ENCODE measurements around the gene FARS2.
A peak's percentile ranks its signal among the peaks of the same experiment; 100 is the strongest.
"Not testable (repeated sequence)": the region's sequence is repeated elsewhere in the genome, so short reads cannot be mapped to it uniquely, and the experiment has no call there.

The FARS2 gene

DNA sequence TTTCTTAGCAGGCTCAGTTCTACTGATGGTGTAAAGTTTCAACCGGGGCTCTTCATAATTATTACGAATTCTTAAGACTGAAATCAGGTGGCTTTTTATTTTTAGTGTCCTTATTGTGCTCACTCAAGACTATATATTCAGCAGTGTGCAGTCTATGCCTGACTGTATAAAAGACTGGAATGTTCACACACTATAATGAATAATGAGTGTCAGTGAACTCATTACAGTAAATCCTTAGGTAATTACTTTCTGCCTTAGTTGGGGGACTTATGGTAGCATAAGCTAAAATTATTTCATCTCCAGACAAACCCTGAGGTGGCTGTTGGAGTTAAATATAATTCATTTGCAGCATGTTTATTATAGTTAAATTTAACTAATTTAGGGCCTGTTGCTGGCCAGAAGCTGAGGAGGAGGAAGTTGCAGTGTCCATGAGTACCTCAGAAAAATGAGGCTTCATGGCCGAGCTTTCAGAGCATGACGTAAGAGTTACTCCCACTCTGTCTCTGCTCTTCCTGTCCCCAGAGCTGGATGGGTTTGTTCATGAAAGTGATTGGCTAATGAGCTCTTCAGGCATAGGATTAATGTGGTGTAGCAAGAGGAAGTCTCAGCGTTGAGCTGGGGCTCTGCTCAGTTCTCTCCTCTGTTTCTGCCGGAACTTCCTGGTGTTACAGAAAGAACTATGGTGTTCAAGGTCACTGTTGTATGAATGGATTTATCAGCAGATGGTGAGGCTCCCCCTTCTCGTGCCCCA is 409.7 kb downstream of the FARS2 start:
- DNase-seq (ENCODE audit: low spot score) = peak; percentile 58

DNA sequence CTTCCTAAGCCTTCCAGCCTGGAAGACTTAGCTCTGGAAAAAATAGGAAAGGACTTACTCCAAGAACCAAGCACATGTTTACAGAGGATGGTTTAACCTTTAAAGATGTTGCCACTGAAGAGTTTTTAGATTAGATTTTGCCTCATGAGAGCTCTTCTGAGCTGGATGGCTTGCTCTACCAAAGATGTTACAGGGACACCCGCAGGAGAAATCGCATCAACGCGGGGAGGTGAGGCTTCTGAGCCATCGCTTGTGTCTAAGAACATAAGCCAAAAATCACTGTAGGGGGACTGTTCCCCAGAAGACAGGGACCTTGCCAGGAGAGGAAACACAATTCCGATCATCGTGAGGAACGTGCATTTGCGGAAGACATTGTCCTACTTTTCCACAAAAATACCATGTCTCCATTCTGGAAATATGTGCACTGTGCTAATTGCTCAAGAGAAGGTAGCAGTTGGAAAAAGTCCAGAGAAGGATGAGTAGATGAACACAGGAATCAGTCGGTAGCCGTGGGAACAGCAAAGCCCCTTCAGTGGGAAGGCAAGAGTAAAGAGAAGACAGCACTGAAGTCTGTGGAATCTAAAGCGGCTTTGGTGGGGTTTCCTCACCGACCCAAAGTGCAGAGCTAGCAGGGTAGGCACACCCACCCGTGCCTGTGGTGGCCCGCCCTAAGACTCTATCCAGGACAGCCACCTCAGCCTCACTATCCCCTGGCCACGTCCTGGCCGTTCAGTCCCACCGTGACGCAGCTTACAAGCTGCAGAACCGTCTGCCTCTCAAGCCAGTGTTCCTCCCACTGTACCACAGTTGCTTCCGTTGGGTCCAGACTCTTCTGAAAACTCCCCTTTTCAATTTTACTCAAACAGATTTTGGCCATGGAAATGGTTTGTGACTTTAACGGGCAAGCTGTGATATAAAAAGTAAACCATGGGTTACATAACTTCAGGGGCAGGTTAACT is 410.6 kb downstream of the FARS2 start:
- DNase-seq (ENCODE audit: low spot score) = no peak

DNA sequence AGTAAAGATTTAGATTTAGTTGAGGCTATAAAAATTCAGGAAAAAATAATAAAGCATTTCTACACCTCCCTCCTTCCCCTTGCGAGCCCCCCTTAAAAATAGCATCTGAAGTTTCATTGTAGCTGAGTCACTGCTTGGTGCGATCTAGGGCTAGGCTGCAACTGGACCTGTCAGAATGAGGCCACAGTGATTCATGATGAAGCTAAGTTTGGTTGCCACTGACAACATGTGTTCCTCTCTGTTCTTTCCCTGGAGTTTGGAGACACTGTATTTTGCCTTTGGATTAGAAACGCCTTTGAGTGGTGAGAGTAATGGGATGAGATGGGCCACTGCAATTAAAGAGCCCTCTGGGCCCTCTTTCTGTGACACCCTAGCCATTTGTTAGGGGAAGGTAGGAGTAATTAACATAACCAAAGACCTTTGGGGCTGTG is 411.3 kb downstream of the FARS2 start:
- no peak for DNase-seq (ENCODE audit: low spot score)

DNA sequence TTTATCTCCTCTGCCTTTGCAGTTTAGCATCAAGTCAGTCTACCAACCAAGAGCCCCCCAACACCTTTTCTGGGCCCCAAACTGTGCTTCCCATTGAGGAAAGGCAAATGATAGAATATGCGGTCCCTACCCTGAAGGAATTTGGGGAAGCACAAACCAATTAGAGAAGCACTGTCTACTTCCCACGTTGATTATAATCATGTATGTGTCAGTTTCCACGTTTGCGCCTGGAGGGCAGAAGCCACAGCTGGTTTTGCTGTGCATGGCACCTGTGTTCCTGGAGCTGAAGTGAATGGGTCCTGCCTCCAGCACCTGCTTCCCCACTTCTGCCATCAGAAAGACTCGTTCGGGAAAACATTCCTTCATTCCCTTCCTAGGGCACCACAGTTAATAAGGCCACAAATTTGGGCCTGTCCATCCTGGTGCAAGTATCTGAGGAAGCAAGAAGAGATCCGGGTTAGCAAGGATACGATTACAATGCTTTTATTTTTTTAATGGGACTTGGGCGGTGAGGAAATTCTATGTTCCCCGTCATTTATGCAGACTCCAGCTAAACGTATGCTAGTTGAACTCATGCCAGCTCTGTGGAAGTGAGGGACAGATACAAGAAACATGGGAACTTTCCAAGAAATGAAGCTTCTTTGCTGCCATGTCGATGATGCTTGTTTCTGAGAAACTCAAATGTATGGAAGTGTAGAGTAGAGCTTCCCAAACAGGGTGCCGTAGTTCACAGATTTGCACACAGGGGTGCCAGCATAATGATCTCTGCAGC is 411.9 kb downstream of the FARS2 start:
- no peak for DNase-seq (ENCODE audit: low spot score)

DNA sequence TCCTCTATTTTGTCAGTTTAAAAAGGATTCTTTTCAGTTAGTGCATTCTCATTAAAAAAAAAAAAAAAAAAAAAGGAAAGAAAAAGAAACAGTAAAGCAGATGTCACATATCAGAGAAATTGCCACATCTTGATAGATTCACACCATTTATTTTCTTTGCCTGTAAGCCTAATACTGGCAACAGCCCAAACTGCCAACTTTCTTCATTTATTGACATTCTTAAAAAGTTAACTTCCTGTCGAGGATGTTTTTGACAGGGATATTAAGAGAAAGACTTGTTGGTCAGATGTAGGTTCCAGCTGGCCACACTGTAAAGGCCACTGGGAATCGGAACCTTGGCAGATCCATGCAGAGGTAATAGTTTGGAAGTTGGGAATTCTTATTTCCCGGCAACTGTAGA is 412.8 kb downstream of the FARS2 start:
- no peak for DNase-seq (ENCODE audit: low spot score)

DNA sequence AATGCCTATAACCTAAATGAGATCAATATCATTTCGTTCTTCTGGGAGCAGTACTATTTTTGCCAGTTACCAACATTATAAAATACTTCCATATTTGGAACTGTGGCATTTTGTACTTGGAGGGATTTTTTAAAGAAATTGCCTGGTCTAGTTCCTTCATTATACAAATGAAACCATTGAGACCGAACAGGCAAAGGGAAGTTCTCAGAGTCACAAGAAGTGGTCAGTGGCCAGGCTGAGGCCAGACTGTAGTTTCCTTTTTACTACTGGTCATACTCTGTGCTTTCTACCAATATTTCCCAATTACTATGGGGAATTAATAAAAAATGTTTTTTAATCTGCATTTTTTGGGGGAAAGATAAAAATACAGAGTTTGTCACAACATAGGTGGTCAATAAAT is 413.4 kb downstream of the FARS2 start:
- DNase-seq (ENCODE audit: low spot score) = peak; percentile 52

DNA sequence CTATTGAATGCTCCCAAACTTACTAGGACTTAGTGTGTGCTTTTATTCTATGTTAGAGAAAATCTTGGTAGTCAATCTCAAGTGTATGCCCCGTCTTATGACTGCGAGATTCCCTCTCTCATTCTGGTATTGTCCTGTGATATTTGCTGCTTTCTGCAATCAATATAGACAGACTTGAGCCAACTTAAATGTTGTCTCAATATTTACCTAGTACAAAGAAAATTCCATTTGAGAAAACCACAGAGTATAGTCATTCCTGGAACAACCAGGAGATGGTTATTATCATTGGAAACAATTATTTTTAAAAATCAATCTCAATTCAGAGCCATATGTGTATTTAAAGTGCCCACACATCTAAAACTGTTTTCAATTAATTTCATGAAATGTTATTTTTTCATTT is 415.4 kb downstream of the FARS2 start:
- DNase-seq (ENCODE audit: low spot score) = no peak

DNA sequence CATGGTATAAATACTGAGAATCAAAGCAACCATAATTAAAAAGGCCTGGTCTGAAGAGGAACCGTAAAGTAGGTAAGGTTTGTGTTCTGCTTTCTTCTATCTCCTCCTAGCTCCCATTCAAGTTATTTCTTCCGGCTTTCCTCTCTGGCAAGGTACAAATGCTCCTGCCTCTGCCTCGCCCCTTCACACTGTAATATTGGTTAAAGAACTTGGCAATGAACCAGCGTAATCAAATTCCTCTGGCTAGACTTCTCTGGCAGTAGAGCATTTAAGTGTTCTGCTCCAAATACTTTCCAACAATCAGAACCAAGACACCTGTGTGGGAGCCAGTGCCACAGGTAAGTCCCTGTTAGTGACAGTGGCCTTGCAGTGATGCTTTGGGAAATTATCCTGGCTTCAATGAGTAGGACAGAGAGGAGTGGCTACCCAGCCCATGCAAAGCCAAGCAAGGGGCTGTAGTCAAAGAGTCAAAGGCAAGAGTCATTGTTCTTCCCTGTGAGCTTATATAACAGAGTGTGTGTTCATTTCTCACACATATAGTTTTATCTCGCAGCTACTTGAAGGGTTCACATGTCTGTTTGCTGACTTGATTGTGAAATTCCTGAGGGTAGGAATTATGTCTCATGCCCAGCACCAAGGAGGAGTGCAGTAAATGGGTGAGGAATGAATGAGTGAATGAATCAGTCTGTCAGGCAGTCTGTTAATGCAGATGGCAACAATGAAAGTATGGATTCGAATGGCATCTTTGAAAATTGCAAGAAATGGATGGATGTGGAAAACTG is 416.1 kb downstream of the FARS2 start:
- DNase-seq (ENCODE audit: low spot score) = no peak

DNA sequence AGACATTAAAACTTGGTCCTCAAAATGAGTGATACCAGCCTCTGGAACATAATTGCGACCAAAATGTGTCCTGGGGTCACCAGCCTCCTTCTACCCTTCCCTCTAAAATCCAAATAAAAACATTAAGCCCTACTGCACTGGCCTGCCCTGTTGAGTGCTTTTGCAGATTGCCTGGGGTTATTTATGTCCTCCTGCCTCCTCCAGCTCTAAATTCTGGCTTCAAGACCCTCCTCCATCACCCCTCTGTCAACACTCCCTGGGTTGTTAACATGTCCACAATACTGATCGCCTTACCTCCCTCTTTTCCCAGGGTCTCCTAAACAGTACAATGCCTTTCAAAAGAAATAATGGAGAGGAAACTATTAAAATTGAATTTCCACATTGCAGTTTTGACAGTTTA is 418.0 kb downstream of the FARS2 start:
- no peak for DNase-seq (ENCODE audit: low spot score)

DNA sequence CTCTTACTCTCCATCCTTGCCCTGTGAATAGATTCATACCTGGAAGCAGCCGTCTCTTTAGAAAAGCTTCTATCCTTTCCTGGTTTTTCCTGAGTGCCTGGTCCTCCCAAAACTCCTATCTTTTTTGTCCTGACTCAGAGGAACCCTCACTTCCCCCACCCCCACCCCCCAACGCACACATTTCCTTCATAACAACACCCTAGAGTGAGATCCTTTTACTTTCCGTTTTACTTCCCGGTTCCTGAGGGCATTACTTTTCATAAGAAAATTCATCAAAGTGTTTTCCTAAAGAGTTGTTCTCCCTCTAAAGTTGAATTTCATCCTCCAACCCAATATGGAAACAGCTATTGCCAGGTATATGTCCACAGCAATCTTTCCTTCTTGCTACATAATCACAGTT is 418.4 kb downstream of the FARS2 start:
- no peak for DNase-seq (ENCODE audit: low spot score)

DNA sequence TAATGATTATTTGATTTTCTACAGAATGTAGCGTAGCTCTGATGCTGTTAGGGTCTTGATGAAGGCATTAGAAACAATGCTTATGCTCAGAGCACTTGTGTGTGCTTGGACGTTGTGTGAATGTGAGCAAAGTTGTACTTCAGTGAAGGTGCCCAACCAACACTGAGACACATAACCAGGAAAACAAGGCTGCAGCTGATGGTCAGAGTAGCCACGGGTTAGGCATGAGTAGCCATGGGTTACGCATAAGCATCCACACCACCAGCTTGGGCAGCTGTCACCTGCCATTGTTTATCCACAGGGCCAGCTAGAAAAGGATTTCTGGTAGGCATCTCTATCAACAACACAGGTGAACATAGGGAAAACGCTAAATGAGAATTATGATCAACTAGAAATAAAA is 418.8 kb downstream of the FARS2 start:
- no peak for DNase-seq (ENCODE audit: low spot score)

DNA sequence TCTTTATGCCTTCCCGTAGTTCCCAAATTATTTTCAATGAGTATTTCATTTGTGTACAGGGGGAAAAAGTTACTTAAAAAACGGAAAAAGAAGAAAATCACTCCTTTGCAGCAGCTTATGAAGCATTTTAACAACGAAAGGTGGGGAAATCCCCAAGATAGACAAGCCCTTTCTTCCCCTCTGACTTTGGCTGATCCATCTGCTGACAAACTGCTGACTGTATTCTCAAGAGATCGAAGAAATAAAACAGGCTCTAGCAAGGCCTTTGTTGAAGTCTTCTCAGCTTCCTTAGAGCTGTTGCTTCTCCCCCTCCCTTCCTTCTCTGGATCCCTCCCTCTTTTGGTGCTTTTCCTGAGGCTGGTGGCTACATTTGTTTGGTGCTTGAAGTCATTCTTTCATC is 420.2 kb downstream of the FARS2 start:
- no peak for DNase-seq (ENCODE audit: low spot score)

DNA sequence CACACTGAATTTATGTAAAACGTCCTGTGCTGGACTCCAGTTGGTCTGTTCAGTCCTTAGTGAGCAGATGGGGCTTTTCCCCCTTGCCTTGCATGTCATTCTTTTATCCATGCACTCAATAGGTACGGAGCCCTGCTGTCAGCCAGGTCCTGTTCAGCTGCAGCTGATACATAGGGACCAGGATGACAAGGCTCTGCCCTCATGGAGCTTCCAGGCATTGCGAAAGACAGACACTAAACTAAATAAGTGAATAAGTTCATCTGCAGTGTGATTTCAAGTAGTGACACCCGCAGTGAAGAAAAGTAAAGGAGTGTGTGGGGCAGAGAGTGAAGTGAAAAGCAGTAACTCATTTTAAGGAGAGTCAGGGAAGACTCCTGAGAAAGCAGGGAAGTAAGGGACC is 421.2 kb downstream of the FARS2 start:
- DNase-seq (ENCODE audit: low spot score) = no peak

DNA sequence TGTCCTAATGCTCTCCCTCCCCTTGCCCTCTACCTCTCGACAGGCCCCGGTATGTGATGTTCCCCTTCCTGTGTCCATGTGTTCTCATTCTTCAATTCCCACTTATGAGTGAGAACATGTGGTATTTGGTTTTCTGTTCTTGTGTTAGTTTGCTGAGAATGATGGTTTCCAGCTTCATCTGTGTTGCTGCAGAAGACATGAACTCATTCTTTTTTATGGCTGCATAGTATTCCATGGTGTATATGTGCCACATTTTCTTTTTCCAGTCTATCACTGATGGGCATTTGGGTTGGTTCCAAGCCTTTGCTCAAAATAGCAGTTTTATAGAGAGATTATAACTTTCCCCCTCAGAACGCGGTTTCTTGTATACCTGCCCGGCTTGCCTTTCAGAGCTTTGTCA is 422.4 kb downstream of the FARS2 start:
- DNase-seq (ENCODE audit: low spot score) = not testable (repeated sequence)

DNA sequence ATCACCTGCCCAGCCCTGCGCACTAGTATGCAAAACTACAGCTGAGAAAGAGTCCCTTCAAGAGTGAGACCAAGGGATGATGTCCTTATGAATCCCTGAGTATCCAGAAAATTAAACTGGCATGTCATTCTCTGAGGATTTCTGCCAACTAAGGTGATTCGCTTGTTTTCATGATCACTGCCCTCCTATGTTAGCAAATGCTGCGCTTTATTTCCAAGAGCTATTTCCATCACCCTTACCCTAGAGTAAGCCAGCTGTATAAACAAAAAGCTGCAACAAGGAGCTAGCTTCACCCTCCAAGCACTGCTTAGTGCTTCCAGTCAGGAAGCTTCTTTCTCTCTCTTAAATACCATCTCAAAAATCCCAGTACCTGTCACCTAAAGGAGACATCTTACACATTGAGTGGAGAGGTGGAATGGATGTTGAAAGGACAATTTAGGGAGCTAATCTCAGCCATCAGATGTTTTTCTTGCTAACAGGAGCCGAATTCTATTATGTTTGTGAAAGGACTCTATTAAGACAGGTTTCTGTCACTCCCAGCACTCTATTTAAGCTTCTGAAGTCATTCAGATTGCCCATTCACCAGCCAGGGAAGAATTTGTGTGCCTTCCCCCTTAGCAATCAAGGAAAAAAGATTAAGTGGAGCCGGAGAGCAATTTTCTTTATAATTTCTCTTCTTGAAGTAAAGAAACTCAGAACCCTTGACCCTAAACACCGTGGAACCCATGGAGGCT is 423.2 kb downstream of the FARS2 start:
- DNase-seq (ENCODE audit: low spot score) = no peak

DNA sequence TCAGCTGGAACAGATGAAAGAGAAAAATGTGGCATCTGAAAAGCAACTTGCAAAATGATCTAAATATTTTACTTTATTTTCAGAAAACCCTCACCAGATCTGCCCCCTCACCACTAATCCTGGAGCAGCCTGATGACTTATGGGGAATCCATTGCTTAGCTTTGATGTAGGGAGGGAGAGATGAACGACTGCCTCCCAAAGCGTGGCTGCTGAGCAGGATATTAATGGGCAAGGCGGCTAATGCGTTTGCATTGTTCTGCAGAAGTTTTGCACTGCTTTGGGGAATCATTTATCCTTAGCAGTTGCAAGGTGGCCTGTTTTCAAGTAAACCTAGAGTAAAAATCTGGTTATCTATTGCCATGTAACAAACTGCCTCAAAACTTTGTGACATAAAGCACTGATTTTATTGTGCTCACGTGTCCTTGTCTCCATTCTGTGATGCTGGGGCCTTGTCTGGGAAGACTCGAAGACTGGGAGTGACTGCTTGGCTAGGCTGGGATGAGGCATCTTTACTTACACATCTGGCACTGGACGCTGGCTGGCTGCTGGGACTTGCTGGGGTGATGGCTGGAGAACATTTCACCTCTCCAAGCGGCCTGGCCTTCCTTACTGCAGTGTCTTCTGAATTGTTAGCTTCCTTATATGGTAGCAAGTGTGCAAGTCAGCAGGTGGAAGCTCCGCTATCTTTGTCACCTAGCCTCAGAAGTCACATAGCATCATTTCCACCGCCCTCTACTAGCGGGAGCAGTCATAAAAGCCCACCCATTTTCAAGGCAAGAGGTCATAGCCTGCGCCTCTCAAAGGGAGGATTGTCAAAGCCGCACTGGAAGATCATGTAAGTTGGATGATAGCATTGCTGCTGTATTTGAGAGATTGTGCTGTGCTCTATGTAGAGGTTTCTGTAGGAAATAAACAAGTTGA is 432.2 kb downstream of the FARS2 start:
- no peak for DNase-seq (ENCODE audit: low spot score)

DNA sequence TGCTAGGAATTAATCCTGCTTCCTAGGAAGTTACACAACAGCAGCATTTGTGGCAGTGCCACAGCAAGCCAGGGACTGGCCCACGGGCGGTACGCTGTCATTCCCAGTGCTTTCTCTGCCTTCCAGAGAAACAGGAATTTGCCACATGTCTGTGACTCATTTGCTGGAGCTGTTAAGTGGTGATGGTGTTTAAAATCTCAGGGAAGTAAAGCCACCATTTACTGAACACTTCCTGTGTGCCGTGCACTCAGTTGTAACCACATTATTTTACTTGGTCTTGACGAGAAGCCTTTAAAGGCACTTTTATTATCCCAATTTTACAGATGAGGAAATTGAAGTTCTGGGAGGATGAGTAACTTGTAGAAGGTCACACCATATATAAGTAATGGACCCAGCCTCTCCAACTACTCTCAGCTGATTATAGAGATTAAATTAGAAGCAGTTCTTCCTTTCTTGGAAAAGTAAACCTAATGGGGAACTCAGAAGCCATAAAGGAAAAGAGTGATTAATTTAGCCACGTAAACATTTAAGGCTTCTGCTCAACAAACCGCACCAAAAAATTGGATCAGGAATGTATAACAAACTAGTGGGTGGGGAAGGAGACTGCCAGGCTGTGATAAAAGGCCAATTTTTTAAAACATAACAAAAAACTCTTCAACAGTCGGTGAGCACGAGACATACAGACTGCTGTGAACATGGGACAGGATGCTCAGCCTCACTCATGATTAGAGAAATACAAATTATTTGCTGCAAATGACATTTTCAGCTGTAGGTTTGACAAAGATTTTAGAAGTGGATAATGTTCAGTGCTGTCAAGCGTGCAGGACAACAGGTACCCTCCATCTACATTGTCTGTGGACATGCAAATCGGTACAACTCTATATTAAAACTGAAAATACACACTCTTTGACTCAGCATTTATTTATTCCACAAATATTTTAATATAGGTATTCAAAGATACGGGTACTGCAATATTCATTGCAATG is 434.2 kb downstream of the FARS2 start:
- DNase-seq (ENCODE audit: low spot score) = no peak

DNA sequence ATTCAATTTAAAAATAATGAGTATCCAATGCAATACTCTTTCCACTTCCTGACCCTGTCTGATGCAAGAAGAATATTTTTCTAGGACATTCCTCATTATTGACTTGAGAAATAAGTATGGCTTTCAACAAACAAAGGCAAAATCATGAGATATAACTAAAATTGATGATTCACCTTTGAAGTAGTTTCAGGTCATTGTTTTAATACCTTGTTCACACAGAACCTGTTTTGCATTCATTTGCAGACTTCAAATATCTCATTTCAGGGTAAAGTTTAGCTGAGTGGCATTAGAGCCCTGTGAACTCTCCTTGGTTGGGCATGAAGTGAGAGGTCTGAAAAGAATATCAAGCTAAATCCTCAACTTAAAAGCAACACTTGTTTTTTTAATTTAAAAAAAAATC is 436.2 kb downstream of the FARS2 start:
- DNase-seq (ENCODE audit: low spot score) = no peak

DNA sequence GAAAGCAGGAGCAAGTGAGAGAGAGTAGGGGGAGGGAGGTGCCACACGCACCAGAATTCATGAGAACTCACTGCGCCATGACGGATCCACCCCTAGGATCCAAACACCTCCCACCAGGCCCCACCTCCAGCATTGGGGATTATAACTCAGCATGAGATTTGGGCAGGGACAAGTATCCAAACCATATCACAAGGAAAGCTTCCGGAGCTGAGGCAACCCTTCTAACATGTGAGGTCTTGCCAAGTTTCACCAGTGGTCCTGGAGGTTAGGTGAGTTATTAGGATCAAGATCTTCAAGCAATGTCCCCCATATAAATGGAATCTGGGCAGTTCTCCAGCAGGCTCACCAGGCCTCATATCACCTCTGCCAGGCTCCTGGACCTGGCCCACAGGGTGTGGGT is 437.0 kb downstream of the FARS2 start:
- DNase-seq (ENCODE audit: low spot score) = no peak

Measured in Ammon's horn (tissue), 1 donor.